ENCODE results near the gene FIGN.

FIGN gene

DNA sequence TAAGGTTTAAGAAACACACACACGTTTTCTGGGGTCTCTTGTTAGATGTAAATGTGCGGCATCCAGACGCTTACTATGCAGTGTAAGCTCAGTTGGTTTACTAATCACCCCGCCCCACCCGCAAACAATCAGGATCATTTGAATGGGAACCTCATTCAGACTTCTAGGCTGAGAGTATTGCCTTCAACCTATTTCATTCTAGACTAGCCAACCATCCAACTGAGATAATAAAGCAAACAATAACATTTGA lies 1.3 kb upstream of the FIGN start:
- no peak for DNase-seq (ENCODE audit: low read depth)

DNA sequence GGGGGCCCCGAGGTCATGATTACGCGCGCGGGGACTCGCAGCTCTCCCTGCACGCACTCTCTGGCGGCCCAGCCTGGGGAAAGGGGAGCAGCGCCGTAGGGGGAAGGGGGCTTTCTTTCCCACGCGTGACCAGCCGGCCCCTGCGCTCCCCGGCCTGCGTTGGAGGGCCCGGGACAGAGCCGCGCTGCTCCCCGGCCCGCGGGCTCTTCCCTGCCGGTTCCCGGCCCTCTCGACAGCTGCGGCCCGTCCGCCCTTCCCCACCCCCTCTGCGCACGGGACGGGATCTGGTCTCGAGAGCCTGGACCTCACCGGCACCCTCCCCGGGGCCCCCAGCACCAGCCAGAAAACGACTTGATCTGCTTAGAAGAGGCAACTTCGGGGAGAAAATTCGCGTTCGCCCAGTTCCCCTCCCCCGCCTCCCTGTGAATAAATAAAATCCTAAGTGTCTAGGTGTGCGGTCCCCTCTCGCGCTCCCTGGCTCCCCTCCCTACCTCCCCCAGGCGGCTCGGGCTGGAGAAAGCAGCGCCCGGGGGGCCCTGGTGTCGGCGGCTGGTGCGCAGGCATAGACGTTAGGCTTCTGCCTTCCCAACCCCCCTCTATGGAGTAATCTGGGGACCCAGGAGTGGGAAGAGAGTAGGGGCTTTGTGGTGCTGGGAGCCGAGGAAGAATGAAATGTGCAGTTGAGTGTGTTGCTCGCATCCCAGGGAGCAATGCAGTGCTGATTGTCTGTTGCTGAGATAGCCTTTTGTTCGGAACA lies 803 bp upstream of the FIGN start:
- DNase-seq (ENCODE audit: low read depth), result no peak

DNA sequence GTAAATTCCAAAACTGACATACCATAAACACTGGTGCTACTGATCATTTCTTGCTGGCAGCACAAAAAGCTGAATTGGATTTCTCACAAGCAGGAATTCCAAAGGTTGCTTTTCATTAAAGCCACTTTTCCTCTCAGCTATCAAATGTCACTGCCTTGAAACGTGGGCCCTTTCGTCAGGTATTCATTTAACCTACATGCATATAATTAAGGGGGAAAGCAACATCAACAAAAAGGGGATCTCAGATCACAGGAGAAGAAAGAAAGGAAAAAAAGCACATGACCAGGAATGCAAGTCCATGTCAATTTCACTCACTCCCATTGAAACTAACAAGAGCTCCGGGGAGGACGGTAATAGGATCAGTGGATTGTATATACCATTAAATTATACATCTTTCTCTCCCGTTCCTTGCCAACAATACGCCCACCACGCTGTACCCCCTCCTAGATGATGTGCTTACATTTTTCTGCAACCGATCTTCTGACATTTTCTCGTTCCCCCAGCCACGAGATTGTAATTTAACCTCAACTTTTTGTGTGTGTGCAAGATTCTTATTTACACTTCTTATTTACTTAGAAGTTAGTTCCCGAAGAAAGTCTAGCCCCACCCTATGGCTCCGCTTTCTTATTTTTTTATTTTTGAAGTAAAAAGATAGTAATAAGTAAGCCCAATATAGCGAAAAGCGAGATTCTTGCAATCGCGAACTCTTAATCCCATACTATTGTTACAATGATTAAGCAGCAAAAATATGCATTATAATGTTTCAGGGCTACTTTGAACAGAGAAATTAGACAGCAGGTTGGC lies 725 bp downstream of the FIGN start:
- DNase-seq (ENCODE audit: low read depth), result no peak

DNA sequence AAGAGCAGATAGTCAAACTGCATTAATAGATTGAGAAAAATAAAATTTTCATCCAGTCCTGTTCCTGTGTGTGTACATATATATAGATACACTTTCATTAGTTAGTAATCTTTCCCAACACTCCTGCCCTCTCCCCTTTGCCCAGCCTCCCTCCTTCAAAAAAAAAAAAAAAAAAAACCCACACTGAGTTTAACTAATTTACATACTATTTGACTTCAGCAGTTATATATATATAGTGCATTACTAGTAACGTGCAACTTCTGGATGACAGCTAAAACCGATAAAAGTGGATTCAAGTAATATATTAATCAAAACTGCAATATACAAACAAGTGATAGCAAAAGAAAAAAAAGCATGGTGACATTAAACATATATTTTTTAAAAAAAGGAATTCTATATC lies 1.4 kb downstream of the FIGN start:
- DNase-seq (ENCODE audit: low read depth), result no peak

DNA sequence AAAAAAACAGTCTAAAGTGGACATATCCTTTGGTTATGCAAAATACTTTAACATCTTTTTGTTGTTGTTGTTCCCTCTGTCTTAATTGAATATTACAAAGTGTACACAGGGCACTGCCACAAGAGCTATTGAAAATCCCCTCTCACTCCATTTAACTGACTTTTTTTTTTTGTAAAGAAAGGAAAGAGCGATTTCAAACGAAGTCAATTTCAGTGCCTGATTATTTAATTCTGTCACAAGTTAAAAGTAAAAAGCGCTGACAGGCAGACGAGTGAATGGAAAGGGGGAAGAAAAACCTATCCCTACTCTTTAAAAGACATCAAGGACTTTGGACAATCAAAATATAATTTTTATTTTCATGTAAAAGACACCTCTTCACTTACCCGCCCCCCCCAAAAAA lies 1.9 kb downstream of the FIGN start:
- no peak for DNase-seq (ENCODE audit: low read depth)

DNA sequence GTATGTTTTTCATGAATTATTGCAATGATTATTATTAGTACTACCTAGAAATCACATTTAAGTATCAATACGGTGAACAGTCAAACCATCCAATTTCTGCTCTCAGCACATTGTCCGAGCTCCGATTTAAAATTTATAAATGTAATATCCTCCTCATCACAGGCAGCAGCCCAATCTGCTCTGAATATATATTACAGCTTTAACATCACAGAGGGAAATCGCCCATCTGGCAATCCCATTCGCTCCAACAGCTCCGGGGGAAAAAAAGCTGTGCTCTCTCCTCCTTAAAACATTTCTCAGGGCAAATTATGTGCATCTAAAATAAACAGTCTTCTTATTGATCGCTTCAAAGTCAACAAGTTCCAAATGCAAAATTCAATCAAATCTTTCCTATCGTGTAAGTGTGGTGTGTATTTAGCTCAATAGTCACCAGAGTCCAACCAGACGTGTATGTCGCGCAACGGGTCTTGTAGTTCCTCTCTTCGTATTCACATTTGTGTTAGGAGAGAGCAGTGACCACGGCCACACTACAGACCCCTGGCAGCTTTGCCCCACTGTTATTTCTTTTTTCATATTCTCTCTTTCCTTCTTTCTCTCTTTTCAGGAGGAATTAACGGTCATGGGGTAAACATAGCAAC lies 2.4 kb downstream of the FIGN start:
- DNase-seq (ENCODE audit: low read depth), result no peak

DNA sequence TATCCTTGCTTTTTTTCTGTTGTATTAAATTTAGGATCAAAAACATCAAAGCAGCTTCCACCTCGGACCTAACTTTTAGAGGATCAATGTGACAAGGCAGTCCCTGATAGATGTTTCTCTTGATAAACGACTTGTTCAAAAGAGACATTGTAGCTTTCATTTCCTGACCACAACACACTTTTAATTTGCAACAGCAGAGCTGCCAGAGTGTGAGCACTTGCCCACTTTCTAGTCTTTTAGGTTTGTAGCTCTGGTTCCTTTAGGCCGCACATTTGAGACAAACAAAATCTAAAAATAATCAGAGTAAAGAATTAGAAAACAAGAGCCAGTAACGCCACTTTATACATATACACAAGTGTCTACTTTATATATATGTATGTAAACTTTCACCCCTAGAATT lies 3.1 kb downstream of the FIGN start:
- DNase-seq (ENCODE audit: low read depth), result no peak

DNA sequence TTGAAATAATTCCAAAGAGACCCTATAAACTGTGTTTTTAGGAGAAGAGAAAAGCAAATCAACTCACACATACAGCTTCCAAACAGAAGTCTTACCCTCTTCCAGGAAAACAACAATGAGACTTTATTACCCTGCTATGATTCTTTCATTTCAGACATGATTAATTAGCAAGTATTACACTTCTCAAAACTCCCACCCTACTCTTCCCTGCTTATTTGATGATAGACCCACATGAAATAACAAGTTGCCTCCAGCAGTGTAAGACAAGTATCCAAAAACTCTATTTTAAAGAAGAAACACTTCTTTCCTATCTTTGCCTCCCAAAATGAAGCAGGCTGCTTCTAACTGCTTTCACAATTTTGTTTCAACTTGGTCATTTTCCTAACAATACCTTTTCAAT lies 4.1 kb downstream of the FIGN start:
- no peak for DNase-seq (ENCODE audit: low read depth)

DNA sequence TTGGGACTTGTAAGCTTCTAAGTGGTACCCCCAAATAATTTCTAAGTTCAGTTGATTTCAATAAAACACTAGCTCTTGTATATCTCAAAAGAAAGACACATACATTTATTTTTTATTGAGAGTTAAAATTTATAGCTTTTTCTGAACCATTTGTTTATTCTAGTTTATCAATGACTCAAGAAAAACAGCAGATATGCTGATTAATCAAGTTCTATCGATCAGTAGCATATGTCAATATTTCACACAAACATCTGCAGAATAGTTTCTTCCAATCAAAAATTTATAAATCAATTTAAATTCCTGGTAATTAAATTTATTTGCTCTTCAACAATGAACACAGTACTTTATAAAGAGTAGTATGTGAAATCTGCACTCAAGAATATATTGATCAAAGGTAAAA lies 5.3 kb downstream of the FIGN start:
- DNase-seq (ENCODE audit: low read depth), result no peak

DNA sequence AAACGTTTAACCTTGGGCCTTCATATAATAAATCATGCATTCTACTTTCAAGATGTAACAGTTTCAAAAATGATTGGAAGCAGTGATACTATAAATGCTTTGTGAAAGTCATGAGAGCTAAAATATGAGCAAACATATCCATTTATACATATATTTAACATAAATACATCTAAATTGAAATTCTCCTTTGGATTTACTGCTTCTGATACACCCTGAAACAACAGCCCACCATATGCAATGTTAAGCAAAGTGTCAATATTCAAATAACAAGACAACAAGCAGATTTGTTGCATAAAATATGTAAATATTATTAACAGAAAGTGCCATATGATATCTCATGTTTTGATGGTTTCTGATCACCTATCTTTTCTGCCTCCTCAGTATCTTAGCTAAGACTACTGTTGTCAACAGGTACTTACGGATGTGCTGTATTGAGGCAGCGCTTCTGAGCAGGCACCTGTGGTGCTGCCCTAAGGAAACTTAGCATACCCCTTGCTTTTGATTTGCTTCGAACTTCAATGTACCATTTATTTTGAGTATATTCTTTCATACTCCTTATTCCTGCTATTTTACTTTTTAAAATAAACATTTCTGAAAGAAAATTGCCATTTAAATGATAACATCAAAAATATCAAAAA lies 6.1 kb downstream of the FIGN start:
- no peak for DNase-seq (ENCODE audit: low read depth)

DNA sequence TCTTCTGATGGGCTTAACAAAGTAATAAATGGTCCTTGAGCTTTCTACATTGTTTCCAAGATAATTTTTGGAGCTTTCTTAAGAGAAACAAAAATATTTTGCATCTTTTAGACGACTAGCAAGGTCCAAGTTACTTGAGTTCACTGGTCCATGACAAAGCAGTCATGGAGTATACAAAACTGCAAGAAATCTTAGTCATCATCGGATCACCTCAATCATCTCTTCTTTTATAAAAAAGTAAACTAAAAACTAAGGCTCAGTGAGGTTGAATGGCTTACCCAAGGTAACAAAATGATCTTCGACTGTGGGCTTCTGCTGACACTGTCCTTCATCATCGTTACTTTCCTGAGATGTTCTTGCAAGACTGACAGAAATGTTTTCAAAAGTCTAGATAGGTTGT lies 11.9 kb downstream of the FIGN start:
- DNase-seq (ENCODE audit: low read depth), result no peak

DNA sequence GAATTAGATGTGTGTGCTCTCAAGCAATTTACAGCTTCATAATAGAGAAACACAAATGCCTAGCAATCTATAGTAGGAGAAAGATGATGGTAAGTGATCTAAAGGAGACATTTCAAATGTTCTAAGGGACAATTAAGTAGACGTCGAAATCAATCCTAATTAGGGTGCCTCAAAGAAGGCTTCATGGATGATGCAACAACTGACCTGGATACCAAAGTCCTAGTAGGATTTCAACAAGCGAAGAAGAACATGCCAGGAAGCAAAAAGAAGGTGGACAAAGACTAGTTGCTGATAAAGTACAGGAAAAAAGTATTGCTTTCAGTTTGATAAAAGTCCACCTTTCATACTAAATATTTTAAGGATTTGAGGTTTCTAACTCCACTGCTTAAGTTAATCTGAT lies 12.5 kb downstream of the FIGN start:
- DNase-seq (ENCODE audit: low read depth), result no peak

DNA sequence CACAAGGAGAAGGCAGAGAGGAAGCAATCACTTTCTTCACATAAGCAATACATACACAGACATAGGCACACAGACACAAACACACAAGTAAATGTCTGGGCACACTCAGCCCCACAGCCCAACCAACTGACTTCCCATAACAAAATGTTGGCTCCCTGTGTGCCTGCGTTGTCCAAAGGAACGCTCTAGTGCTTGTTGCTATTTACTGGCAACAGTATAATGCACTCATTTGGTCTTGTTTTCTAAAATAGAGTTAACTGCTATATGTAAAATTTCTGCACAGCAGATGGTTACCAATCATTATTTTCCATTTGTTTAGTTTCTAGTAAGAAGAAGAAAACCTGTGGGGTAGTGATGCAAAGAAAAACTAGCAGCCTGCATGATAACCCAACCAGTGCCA lies 16.5 kb downstream of the FIGN start:
- no peak for DNase-seq (ENCODE audit: low read depth)

DNA sequence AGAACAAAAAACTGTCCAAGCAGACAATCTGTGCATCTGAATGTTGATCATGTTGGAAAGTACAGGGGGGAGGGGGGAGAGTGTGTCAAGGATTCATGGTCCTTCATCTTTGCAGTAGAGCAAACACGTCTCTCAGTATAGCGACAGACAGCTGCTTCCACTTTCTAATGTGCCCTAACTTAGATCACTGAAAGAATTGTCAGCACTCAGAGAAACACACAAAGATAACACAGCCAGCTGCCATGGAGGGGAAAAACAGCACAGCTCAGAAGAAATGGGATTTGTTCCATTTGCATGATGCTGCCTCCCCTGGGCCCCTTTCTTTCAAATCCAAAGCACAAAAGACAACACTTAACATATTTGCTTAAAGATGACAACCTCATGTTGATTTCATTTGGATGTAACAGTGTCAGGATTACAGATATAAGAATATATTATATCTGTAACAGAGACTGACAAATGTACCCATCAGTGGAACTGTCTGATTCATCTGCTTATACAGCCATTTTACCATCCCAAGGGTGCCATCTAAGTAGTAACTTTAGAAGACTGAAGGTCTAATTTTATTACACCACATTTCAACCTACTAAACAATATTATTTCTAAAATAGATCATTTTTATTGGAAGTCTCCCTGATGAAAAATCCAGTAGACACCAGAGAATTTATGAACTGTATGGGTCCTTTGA lies 17.7 kb downstream of the FIGN start:
- DNase-seq (ENCODE audit: low read depth), result no peak

DNA sequence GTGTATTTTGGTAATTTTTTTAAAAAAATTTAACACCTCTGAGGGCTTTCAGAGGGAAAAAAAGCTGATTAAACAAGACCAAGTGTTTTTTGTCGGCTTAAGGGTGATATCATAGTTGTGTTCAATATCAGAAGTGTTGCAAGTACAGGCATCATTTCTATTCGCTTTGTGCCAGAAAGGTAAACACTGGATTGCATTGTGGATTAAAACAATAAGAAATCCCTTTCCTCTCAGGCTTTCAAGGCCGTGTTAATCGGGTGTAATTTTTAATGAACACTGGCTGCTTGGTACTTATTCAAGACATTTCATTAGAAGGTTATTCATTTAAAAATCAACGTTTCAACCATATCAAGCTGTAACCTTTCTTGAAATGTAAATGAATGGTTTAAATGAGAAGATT lies 18.3 kb downstream of the FIGN start:
- no peak for DNase-seq (ENCODE audit: low read depth)

DNA sequence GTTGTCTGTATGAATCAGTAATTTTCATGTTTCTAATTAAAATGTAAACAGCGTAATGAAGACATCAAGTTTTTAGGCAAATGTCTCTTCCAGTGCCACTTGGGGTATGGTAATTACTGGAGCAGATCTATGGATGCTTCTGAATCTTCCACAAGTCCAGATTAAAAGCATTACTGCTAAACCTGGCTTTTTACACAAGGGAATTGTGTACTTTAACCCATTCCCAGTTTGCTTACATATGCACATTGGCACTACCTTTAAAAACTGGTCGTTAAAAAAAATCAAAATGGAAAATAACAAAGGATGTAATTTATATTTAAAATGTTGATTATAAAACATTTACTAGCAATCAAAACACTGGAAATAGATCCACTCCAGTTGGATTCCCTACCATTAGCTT lies 19.7 kb downstream of the FIGN start:
- no peak for DNase-seq (ENCODE audit: low read depth)

DNA sequence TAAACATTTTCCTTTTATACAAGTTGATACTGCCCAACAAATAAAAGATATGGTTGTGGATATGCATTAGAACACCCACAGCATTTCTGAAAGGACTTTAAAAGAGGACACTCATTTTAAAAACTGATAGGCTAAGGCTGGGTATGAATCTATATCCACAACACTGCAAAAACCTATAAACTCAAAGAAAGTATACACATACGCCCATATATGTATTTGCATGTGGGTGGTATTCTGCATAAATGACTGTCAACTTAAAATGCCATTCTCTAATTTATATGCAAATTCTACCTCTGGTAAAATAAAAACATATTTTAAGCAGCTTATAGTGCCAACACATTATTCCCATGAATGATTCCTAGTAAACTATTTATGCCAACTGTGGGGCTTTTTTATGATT lies 20.1 kb downstream of the FIGN start:
- no peak for DNase-seq (ENCODE audit: low read depth)

DNA sequence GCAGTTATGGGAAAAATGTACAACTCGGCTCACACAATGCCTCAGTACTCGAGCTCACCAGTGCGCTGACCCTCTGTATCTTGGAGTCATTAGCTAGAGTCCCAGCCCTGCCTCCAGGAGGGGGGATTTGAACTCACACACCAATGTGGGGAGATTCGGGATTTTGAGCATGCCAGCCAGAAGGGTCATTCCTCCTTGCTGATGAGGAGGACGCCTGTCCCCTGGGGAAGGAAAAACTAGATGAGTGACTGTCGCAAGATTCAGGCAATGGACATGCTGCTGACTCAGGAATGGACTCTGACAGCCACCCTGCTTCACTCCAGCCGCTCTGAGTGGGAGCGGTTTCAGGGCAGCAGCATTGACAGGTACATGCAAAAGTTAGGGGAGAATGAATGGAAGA lies 20.6 kb downstream of the FIGN start:
- DNase-seq (ENCODE audit: low read depth), result no peak

DNA sequence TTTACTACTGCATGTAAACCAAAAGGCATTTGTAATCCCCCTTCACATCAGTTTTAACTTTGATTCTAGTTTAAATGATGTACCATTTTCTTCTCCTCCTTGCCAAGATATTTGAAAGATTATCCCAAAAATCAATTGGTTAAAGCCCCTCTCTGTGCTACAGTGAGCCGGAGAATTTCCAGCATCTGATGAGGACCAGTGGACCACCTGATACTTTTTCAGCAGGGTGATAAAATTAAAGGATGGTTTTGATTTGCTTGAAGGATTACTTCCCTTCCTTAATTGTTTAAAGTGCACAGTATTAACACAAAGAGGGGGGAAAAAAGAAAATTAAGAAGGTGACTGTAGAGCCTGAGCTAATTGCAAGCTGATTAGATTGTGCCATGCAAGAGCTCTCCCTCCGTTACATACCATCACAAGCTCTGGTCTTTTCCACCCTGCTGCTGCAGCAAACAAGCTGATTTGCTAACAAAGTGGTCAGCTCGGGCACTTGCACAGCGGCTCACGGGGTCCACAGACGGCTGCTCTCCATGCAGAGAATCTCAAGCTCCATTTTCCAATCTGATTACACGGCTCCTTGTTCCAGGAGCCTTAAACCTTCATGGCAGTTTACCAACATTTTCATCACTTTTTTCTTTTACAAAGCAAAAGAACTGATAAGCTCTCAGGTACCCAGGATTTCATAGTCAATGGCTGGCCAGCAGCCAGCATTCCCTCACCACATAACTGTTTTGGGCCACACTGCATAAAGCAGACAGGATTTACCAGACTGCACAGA lies 22.1 kb downstream of the FIGN start:
- no peak for DNase-seq (ENCODE audit: low read depth)

DNA sequence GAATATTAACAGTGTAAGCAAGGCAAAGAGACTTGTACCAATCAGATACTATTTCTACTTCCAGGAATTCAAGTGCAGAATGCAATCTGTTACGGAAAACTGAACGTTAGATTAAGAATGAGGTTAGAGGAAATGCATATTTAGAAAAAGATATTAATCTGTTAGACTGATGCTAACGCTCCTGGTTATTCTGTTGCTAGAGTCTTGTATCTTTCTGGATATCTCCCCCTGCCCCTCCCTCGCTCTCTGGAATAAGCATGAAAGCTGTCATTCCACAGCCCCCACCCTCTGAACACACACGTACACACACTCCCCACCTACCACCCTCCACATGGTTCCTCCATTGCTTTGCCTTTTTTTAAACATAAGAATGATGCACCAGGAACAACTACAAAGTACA lies 24.1 kb downstream of the FIGN start:
- no peak for DNase-seq (ENCODE audit: low read depth)

DNA sequence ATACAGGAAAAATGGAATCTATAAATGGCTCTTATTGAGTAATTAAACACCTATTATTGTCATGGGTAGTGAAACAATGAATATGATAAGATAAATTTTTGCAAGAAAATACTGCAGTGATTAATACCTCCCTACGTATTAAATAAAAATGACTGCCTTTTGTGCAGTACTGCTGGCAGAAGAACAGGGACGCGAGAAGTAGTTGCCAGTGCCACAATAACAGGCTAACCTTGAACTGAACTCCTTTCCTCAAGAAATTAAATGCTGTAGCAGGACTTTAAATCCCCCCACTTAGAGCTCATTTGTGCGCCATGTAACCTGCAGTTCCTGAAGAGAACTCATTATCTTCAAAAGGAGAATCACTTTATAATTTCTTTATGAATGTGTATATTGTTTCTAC lies 24.6 kb downstream of the FIGN start:
- DNase-seq (ENCODE audit: low read depth), result no peak

DNA sequence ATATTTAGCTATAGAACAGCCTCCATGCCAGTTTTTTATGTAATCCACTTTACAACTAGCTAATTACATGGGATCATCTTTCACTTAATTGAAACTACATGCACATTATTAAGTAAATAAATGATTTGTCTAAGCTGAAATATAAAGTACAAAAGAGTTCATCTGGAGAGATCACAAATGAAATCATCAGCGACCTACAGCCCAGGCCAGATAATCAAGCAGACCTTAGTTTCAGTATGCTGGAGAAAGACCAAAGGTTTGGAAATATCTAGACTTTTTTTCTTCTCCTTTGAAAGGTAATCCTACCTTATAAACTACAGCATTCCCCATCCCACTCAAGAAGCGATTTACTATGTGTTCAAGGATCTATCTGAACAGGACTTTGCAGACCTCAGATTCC lies 26.5 kb downstream of the FIGN start:
- DNase-seq (ENCODE audit: low read depth), result no peak
